ENCODE data around the gene PRKG1.

Gene PRKG1

GRCh38 chr10:51230887-51231585, 156.7 kb downstream of the PRKG1 start:
- TF ChIP-seq, protein P1, sequence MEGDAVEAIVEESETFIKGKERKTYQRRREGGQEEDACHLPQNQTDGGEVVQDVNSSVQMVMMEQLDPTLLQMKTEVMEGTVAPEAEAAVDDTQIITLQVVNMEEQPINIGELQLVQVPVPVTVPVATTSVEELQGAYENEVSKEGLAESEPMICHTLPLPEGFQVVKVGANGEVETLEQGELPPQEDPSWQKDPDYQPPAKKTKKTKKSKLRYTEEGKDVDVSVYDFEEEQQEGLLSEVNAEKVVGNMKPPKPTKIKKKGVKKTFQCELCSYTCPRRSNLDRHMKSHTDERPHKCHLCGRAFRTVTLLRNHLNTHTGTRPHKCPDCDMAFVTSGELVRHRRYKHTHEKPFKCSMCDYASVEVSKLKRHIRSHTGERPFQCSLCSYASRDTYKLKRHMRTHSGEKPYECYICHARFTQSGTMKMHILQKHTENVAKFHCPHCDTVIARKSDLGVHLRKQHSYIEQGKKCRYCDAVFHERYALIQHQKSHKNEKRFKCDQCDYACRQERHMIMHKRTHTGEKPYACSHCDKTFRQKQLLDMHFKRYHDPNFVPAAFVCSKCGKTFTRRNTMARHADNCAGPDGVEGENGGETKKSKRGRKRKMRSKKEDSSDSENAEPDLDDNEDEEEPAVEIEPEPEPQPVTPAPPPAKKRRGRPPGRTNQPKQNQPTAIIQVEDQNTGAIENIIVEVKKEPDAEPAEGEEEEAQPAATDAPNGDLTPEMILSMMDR (IDR thresholded peaks at IDR 0.05; ENCODE audit: borderline replicate concordance, extremely low read depth, low read length, poor library complexity, severe bottlenecking): no peak
- TF ChIP-seq EZH2 (IDR thresholded peaks at IDR 0.05; ENCODE audit: borderline replicate concordance, low read depth, low read length, severe bottlenecking): no peak
- DNase-seq: no peak
- no peaks in the 10 kb centered on the region for H3K36me3 ChIP-seq (ENCODE audit: insufficient read depth, low read length)

DNA sequence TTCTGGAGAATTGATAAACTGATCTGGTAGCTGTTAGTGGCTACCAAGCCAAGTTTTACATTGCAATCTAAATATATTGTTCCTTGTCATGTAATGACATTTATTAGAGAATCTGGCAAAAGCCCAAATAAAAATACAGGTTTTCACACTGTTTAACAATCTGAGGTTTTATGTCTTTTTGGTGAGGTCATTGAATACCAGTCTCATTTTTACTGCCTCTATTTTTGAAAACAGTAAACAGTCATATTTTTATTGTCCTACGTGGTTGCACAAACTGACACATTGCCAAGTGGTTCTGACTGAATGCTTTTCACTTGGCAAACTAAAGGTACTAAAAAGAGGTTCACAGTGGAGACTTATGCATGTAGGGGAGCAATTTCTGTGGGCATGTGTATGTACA, 157.5 kb downstream of the PRKG1 start:
- Histone ChIP-seq H3K4me3 (ENCODE audit: low read depth in 1 of 2, low read length in 2 of 2) (no peak overlapping the region), H3K4me2 (ENCODE audit: insufficient read depth, low read length) (no peak overlapping the region), H3K27ac (ENCODE audit: low read length) (no peak overlapping the region), H3K79me2 (ENCODE audit: insufficient read depth, low read length) (no peaks in the 10 kb centered on the region), H3K4me1 (ENCODE audit: insufficient read depth, low read length) (no peaks in the 10 kb centered on the region), H4K20me1 (ENCODE audit: insufficient read depth, low read length) (no peaks in the 10 kb centered on the region), H2AFZ (ENCODE audit: low read depth, low read length) (no peak overlapping the region), H3K27me3 (ENCODE audit: insufficient read depth, low read length, poor library complexity) (no peaks in the 10 kb centered on the region), H3K36me3 (ENCODE audit: insufficient read depth, low read length) (no peaks in the 10 kb centered on the region), H3K9me3 (ENCODE audit: insufficient read depth, low read length, severe bottlenecking) (no peaks in the 10 kb centered on the region), H3K9ac (ENCODE audit: low read depth, low read length) (no peak overlapping the region)
- TF ChIP-seq EZH2 (IDR thresholded peaks at IDR 0.05; ENCODE audit: borderline replicate concordance, low read depth, low read length, severe bottlenecking): no peak
- TF ChIP-seq, protein P1 (IDR thresholded peaks at IDR 0.05; ENCODE audit: borderline replicate concordance, extremely low read depth, low read length, poor library complexity, severe bottlenecking): no peak
- ATAC-seq (ENCODE audit: insufficient read depth, low read depth): no peak
- no peak for DNase-seq

More at GRCh38 chr10:51230887-51231585, 156.7 kb downstream of the PRKG1 start:
- Histone ChIP-seq H4K20me1 (ENCODE audit: insufficient read depth, low read length) (no peaks in the 10 kb centered on the region), H3K4me2 (ENCODE audit: insufficient read depth, low read length) (no peak overlapping the region), H3K4me3 (ENCODE audit: low read depth in 1 of 2, low read length in 2 of 2) (no peak overlapping the region), H3K9me3 (ENCODE audit: insufficient read depth, low read length, severe bottlenecking) (no peaks in the 10 kb centered on the region), H3K9ac (ENCODE audit: low read depth, low read length) (no peak overlapping the region), H3K4me1 (ENCODE audit: insufficient read depth, low read length) (no peaks in the 10 kb centered on the region), H3K27me3 (ENCODE audit: insufficient read depth, low read length, poor library complexity) (no peaks in the 10 kb centered on the region), H3K79me2 (ENCODE audit: insufficient read depth, low read length) (no peaks in the 10 kb centered on the region), H3K27ac (ENCODE audit: low read length) (no peak overlapping the region), H2AFZ (ENCODE audit: low read depth, low read length) (no peak overlapping the region)
- no peak for ATAC-seq (ENCODE audit: insufficient read depth, low read depth)

GRCh38 chr10:51233337-51234100, 159.2 kb downstream of the PRKG1 start:
- ATAC-seq (ENCODE audit: insufficient read depth, low read depth) (no peak), DNase-seq (no peak)
- no peak overlapping the region for H2AFZ ChIP-seq (ENCODE audit: low read depth, low read length)
- no peak overlapping the region for H3K9ac ChIP-seq (ENCODE audit: low read depth, low read length)
- no peak overlapping the region for H3K27ac ChIP-seq (ENCODE audit: low read length)
- no peak overlapping the region for H3K4me3 ChIP-seq (ENCODE audit: low read depth in 1 of 2, low read length in 2 of 2)
- no peaks in the 10 kb centered on the region for H3K4me1 ChIP-seq (ENCODE audit: insufficient read depth, low read length)
- no peaks in the 10 kb centered on the region for H4K20me1 ChIP-seq (ENCODE audit: insufficient read depth, low read length)
- no peaks in the 10 kb centered on the region for H3K36me3 ChIP-seq (ENCODE audit: insufficient read depth, low read length)
- no peak overlapping the region for H3K4me2 ChIP-seq (ENCODE audit: insufficient read depth, low read length)
- no peaks in the 10 kb centered on the region for H3K9me3 ChIP-seq (ENCODE audit: insufficient read depth, low read length, severe bottlenecking)
- H3K79me2 ChIP-seq (ENCODE audit: insufficient read depth, low read length): no peaks in the 10 kb centered on the region
- H3K27me3 ChIP-seq (ENCODE audit: insufficient read depth, low read length, poor library complexity): no peaks in the 10 kb centered on the region
- TF ChIP-seq EZH2 (IDR thresholded peaks at IDR 0.05; ENCODE audit: borderline replicate concordance, low read depth, low read length, severe bottlenecking): no peak
- TF ChIP-seq, protein P1 (IDR thresholded peaks at IDR 0.05; ENCODE audit: borderline replicate concordance, extremely low read depth, low read length, poor library complexity, severe bottlenecking): no peak
